PC-3 (cell line): ENCODE data around the gene GLB1L3.

Experiments used
- CTCF ChIP-seq: fragments of 300-600 bp; sonication (generic); conservative IDR thresholded peaks from 2 replicates; pipeline ENCODE4 v1.5.1; 2017; ENCODE audit warnings: antibody characterized with exemption, low read depth, mild to moderate bottlenecking, low read length
- EZH2phosphoT487 ChIP-seq: fragments of 300-600 bp; sonication (generic); IDR thresholded peaks from 2 replicates; pipeline ENCODE4 v1.6.1; 2018; ENCODE audit warnings: mild to moderate bottlenecking, antibody characterized with exemption, low read length, borderline replicate concordance

GRCh38 chr11:134360050-134360835 is 84.1 kb downstream of the GLB1L3 start:
- TF ChIP-seq CTCF (peak; percentile 90), EZH2phosphoT487 (no peak)
